HepG2 (cell line): ENCODE data around the gene JMJD1C. TPM values are rescaled to one million over a fixed set of nuclear protein-coding genes. Genes with fewer than 3 reads are reported as not detected.

ENCODE experiments used
- ATAC-seq: fragments of 200-7000 bp; cut with Tn5 transposase; 3 replicates; pipeline ENCODE4 v1.9.1; 2020; ENCODE audit warnings: mild to moderate bottlenecking, moderate library complexity
- BruUV-seq: library from RNA; stranded (reverse); fragments of 400-500 nt; replicated peaks from 2 replicates; lab custom pipeline; 2021; lab: Mats Ljungman, UMichigan
- CTCF ChIA-PET: fragments of 300-600 bp; formaldehyde crosslinking; extraction: SDS; loops from one replicate; lab custom pipeline; 2021; ENCODE audit warnings: low total read pairs, inconsistent platforms, low intra/inter-chr PET ratio; lab: Yijun Ruan, JAX
- POLR2A ChIA-PET: fragments of 350-600 bp; sonication (Branson Sonifier 250); formaldehyde crosslinking; loops from one replicate; lab custom pipeline; 2020; ENCODE audit warnings: antibody characterized with exemption, inconsistent platforms; lab: Yijun Ruan, JAX
- DNase-seq: peaks from one replicate; pipeline ENCODE4 v3.0.0-alpha.2; 2015; ENCODE audit warnings: low spot score
- FAIRE-seq: peaks from 3 replicates; lab custom pipeline; 2011; peaks lifted over from hg19 to GRCh38; lab: Jason Lieb, UNC
- H2AFZ ChIP-seq: one replicate; pipeline ENCODE4 v1.6.1; 2011; ENCODE audit warnings: low read length, inconsistent platforms
- H3K27ac ChIP-seq: fragments of 300-600 bp; 3 replicates; pipeline ENCODE4 v1.8.0; 2011; ENCODE audit warnings: mixed run types, mild to moderate bottlenecking, mixed read lengths, low read length, inconsistent platforms; ENCODE audit not compliant: insufficient read depth; ENCODE audit errors: extremely low read length
- H3K27me3 ChIP-seq, 2 experiments: fragments of 200-600 bp in 1 of 2; 2 replicates in 1 of 2; 3 replicates in 1 of 2; pipeline versions ENCODE4 v1.6.0 to v1.8.0; 2011; ENCODE audit warnings: low read length in 2 of 2, mild to moderate bottlenecking in 2 of 2, moderate library complexity in 2 of 2, inconsistent platforms in 1 of 2; ENCODE audit not compliant: insufficient read depth in 2 of 2, control insufficient read depth in 1 of 2
- H3K36me3 ChIP-seq, 2 experiments: fragments of 200-600 bp in 1 of 2; replicated peaks in 1 of 2; 2 replicates in 1 of 2; 3 replicates in 1 of 2; pipeline versions ENCODE4 v1.5.1 to v1.8.0; 2011; ENCODE audit warnings: low read length in 2 of 2, inconsistent platforms in 1 of 2; ENCODE audit not compliant: insufficient read depth in 2 of 2, control insufficient read depth in 1 of 2
- H3K4me1 ChIP-seq: 2 replicates; pipeline ENCODE4 v1.5.1; 2012; ENCODE audit warnings: low read length, inconsistent platforms; ENCODE audit not compliant: insufficient read depth
- H3K4me2 ChIP-seq: 2 replicates; pipeline ENCODE4 v1.6.0; 2011; ENCODE audit warnings: low read depth, low read length, inconsistent platforms
- H3K4me3 ChIP-seq, 3 experiments: fragments of 200-600 bp in 1 of 3; sonication (generic), shearing (Covaris generic) in 1 of 3; replicated peaks in 1 of 3; 2 replicates each; pipeline ENCODE4 v1.5.1; 2011 to 2016; ENCODE audit warnings: low read length in 3 of 3, inconsistent platforms in 2 of 3, low read depth in 2 of 3, mild to moderate bottlenecking in 2 of 3, control low read depth in 1 of 3, mixed read lengths in 1 of 3; ENCODE audit not compliant: insufficient read depth in 1 of 3
- H3K79me2 ChIP-seq: one replicate; pipeline ENCODE4 v1.6.1; 2011; ENCODE audit warnings: low read length, inconsistent platforms; ENCODE audit not compliant: insufficient read depth
- H3K9ac ChIP-seq: 2 replicates; pipeline ENCODE4 v1.6.0; 2011; ENCODE audit warnings: mild to moderate bottlenecking, low read depth, low read length, inconsistent platforms; ENCODE audit not compliant: insufficient read depth
- H3K9me3 ChIP-seq: 2 replicates; pipeline ENCODE4 v1.5.1; 2012; ENCODE audit warnings: mild to moderate bottlenecking, low read length
- H4K20me1 ChIP-seq: 2 replicates; pipeline ENCODE4 v1.6.0; 2011; ENCODE audit warnings: inconsistent platforms, mild to moderate bottlenecking, low read length, moderate library complexity; ENCODE audit not compliant: insufficient read depth
- AKAP8 ChIP-seq: sonication (generic); formaldehyde crosslinking; IDR thresholded peaks from 2 replicates; pipeline ENCODE4 v1.5.1; 2020; ENCODE audit warnings: mild to moderate bottlenecking, missing genetic modification reagents
- CC2D1A ChIP-seq: sonication (generic); formaldehyde crosslinking; IDR thresholded peaks from 2 replicates; pipeline ENCODE4 v1.8.1; 2023; ENCODE audit warnings: mild to moderate bottlenecking, missing genetic modification reagents
- NFE2L1 ChIP-seq: sonication (generic); formaldehyde crosslinking; IDR thresholded peaks from 2 replicates; pipeline ENCODE4 v1.4.0; 2020; ENCODE audit warnings: missing genetic modification reagents, mild to moderate bottlenecking, borderline replicate concordance
- STAT5B ChIP-seq: sonication (generic); formaldehyde crosslinking; IDR thresholded peaks from 2 replicates; pipeline ENCODE4 v1.4.0; 2020; ENCODE audit warnings: missing genetic modification reagents
- ZC3H13 ChIP-seq: sonication (generic); formaldehyde crosslinking; IDR thresholded peaks from 2 replicates; pipeline ENCODE4 v1.8.1; 2023; ENCODE audit warnings: mild to moderate bottlenecking, missing genetic modification reagents, moderate library complexity
- ZNF20 ChIP-seq: sonication (generic); formaldehyde crosslinking; IDR thresholded peaks from 2 replicates; pipeline ENCODE4 v1.4.0; 2020; ENCODE audit warnings: mild to moderate bottlenecking, moderate library complexity, missing genetic modification reagents
- ZNF33B ChIP-seq: sonication (generic); formaldehyde crosslinking; IDR thresholded peaks from 2 replicates; pipeline ENCODE4 v1.5.1; 2020; ENCODE audit warnings: mild to moderate bottlenecking, missing genetic modification reagents
- WGBS: methylation state at CpG from one replicate; pipeline ENCODE4 v1.1.6; 2017; ENCODE audit warnings: low lambda C conversion rate; 5-methylcytosine and 5-hydroxymethylcytosine counted together
- in situ Hi-C: cut with HindIII; loops from 2 replicates; pipeline ENCODE4 v1.10.0; 2017; ENCODE audit warnings: low pct_unique_long_range_greater_than_20kb; ENCODE audit not compliant: extremely low pct_ligation_motif_present
- intact Hi-C: fragments of 100-400 bp; cut with micrococcal nuclease; formaldehyde crosslinking; loops from one replicate; pipeline ENCODE4 v1.10.0; 2022; ENCODE audit not compliant: unreplicated experiment
- polyA plus RNA-seq, 8 experiments: library from polyadenylated mRNA; depleted of rRNA in 3 of 8; stranded (reverse) in 7 of 8; unstranded in 1 of 8; fragments of >200 nt; fragmentation: Illumina TruSeq in 4 of 8; extraction: Trizol in 4 of 8; gene quantifications; 2 replicates each; pipeline versions ENCODE4 v1.2.1 to v1.2.3, GENCODE V29; 2011 to 2016; ENCODE audit warnings: low read depth in 4 of 8, missing spikeins in 1 of 8, mixed read lengths in 1 of 8; ENCODE audit not compliant: insufficient read depth in 1 of 8
- total RNA-seq, 5 experiments: library from RNA; depleted of rRNA; stranded (reverse); fragments of >200 nt; fragmentation: Illumina TruSeq; extraction: Trizol; gene quantifications; 2 replicates each; pipeline ENCODE4 v1.2.3, GENCODE V29; 2016; ENCODE audit warnings: low read depth in 1 of 5
- TF ChIP-seq, protein P1 (sequence below): sonication (generic); formaldehyde crosslinking; IDR thresholded peaks from 2 replicates; pipeline ENCODE4 v1.4.0; 2020; ENCODE audit warnings: missing genetic modification reagents
- TF ChIP-seq, protein P2 (sequence below): sonication (generic); formaldehyde crosslinking; IDR thresholded peaks from 2 replicates; pipeline ENCODE4 v1.4.0; 2020; ENCODE audit warnings: missing genetic modification reagents, borderline replicate concordance

The JMJD1C gene
- total and polyA plus RNA-seq, 2 of the 13 experiments (the other 11 are each of a cell fraction or from before 2014, with no cell fraction given), result 42.3 to 42.7 TPM

DNA sequence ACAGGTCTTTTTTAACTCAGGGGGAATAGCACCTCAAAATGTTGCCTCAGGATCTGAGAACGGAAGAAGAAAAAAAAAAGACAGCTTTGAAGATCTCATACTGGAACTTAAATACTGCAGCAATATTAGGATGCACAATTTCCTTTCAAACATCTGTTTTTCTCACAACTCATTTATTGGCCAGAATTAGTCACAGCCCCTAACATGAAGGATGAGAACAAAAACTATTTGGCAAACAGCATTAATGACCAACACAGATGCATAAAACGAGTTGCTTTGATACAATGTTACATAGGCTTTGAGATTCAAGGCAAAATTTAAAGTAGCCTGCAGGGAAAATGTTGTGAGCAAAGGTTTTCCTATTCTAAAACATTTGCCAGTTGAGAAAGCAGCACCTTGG lies 36.5 kb downstream of the JMJD1C start:
- CTCF ChIA-PET, result no interaction called here
- no TSS peak for BruUV-seq
- ATAC-seq (no peak), DNase-seq (no peak), FAIRE-seq (no peak)
- H3K9ac ChIP-seq, result no peak overlapping the region
- H3K9me3 ChIP-seq, result no peaks in the 10 kb centered on the region
- peaks cover 84% of the 10 kb centered on the region for H3K79me2 ChIP-seq
- H3K4me2 ChIP-seq, result no peak overlapping the region
- H4K20me1 ChIP-seq, result peaks cover 4% of the 10 kb centered on the region; the same call in 1 of the 2 replicates
- intact Hi-C loops, result no loop called here
- in situ Hi-C loops, result no loop called here
- H3K27ac ChIP-seq, result no peak overlapping the region
- TF ChIP-seq, protein P1, sequence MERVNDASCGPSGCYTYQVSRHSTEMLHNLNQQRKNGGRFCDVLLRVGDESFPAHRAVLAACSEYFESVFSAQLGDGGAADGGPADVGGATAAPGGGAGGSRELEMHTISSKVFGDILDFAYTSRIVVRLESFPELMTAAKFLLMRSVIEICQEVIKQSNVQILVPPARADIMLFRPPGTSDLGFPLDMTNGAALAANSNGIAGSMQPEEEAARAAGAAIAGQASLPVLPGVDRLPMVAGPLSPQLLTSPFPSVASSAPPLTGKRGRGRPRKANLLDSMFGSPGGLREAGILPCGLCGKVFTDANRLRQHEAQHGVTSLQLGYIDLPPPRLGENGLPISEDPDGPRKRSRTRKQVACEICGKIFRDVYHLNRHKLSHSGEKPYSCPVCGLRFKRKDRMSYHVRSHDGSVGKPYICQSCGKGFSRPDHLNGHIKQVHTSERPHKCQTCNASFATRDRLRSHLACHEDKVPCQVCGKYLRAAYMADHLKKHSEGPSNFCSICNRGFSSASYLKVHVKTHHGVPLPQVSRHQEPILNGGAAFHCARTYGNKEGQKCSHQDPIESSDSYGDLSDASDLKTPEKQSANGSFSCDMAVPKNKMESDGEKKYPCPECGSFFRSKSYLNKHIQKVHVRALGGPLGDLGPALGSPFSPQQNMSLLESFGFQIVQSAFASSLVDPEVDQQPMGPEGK (CRISPR knock-in tag), result no peak
- no peak for TF ChIP-seq STAT5B (CRISPR knock-in tag)
- no peak for TF ChIP-seq ZNF33B
- TF ChIP-seq CC2D1A (CRISPR knock-in tag), result no peak
- TF ChIP-seq NFE2L1 (CRISPR knock-in tag), result no peak
- no peak for TF ChIP-seq ZNF20 (CRISPR knock-in tag)
- no peak for TF ChIP-seq AKAP8 (CRISPR knock-in tag)
- no peak for TF ChIP-seq ZC3H13 (CRISPR knock-in tag)
- TF ChIP-seq, protein P2, sequence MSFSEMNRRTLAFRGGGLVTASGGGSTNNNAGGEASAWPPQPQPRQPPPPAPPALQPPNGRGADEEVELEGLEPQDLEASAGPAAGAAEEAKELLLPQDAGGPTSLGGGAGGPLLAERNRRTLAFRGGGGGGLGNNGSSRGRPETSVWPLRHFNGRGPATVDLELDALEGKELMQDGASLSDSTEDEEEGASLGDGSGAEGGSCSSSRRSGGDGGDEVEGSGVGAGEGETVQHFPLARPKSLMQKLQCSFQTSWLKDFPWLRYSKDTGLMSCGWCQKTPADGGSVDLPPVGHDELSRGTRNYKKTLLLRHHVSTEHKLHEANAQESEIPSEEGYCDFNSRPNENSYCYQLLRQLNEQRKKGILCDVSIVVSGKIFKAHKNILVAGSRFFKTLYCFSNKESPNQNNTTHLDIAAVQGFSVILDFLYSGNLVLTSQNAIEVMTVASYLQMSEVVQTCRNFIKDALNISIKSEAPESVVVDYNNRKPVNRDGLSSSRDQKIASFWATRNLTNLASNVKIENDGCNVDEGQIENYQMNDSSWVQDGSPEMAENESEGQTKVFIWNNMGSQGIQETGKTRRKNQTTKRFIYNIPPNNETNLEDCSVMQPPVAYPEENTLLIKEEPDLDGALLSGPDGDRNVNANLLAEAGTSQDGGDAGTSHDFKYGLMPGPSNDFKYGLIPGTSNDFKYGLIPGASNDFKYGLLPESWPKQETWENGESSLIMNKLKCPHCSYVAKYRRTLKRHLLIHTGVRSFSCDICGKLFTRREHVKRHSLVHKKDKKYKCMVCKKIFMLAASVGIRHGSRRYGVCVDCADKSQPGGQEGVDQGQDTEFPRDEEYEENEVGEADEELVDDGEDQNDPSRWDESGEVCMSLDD (CRISPR knock-in tag), result no peak
- H3K4me3 ChIP-seq, result no peak overlapping the region
- no peaks in the 10 kb centered on the region for H3K36me3 ChIP-seq
- no peaks in the 10 kb centered on the region for H3K27me3 ChIP-seq
- POLR2A ChIA-PET, result no interaction called here
- WGBS, result 97% methylated on average over 2 of the region's 2 CpGs
- no peak overlapping the region for H2AFZ ChIP-seq
- H3K4me1 ChIP-seq, result peaks cover 16% of the 10 kb centered on the region
